ENCODE results near the gene KIF2A. TPM values are rescaled to one million over a fixed set of nuclear protein-coding genes. Genes with fewer than 3 reads are reported as not detected.

Gene KIF2A
- total RNA-seq, 1 donor from 2014 or later, result 23.4 TPM

DNA sequence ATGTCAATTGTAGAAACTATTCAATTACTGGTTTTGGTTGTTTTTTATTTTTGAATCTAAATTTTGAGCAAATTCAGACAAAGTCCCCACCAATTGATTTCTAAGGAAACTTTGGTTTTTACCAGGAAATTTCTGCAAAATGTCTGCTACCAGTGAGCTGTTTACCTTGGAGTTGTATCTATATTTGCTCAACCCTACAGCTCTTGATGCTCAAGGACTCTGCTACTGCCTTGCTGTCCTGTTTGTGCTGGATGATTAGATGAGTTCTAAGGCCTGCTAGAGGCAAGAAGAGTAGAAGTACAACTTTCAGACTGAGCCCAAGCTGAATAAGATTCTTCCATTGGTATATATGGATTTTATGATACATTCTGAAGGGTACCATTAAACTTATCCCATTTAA, 42.6 kb upstream of the KIF2A start:
- no peak overlapping the region for H3K27ac ChIP-seq
- ATAC-seq, result no peak
- no peak overlapping the region for H3K4me3 ChIP-seq
- H3K4me1 ChIP-seq, result no peaks in the 10 kb centered on the region
- H3K36me3 ChIP-seq, result no peaks in the 10 kb centered on the region
- no peak for DNase-seq
- no peaks in the 10 kb centered on the region for H3K9me3 ChIP-seq
- TF ChIP-seq, protein P1, sequence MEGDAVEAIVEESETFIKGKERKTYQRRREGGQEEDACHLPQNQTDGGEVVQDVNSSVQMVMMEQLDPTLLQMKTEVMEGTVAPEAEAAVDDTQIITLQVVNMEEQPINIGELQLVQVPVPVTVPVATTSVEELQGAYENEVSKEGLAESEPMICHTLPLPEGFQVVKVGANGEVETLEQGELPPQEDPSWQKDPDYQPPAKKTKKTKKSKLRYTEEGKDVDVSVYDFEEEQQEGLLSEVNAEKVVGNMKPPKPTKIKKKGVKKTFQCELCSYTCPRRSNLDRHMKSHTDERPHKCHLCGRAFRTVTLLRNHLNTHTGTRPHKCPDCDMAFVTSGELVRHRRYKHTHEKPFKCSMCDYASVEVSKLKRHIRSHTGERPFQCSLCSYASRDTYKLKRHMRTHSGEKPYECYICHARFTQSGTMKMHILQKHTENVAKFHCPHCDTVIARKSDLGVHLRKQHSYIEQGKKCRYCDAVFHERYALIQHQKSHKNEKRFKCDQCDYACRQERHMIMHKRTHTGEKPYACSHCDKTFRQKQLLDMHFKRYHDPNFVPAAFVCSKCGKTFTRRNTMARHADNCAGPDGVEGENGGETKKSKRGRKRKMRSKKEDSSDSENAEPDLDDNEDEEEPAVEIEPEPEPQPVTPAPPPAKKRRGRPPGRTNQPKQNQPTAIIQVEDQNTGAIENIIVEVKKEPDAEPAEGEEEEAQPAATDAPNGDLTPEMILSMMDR (IDR thresholded peaks at IDR 0.05), result no peak
- no peaks in the 10 kb centered on the region for H3K27me3 ChIP-seq
- intact Hi-C loops (cut with DNase I), result no loop called here

DNA sequence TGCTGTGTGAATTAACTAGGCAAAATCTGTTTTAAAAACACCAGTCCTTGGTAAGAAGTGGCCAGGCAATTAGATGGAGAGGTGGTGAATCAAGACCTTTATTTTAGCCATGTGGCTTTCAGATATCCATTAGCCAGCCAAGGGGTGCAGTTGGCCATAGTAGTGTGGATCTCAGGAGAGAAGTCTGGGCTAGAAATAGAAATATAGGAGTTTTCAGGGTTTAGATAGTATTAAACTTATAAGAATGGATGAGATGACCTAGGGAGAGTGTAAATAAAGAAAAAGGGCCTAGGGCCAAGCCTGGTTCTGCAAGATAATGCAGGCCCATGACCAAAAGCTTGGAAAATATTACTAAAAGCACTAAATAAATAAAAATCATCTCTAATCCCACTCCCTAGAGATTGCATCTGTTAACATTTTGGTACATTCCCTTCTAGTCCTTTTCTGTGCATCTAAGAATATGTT, 40.3 kb upstream of the KIF2A start:
- H3K4me3 ChIP-seq, result no peak overlapping the region
- ATAC-seq (no peak), DNase-seq (no peak)
- H3K36me3 ChIP-seq, result no peaks in the 10 kb centered on the region
- TF ChIP-seq, protein P1 (IDR thresholded peaks at IDR 0.05), result no peak
- no peaks in the 10 kb centered on the region for H3K27me3 ChIP-seq
- no peak overlapping the region for H3K27ac ChIP-seq
- no peaks in the 10 kb centered on the region for H3K4me1 ChIP-seq
- intact Hi-C loops (cut with DNase I), result no loop called here
- H3K9me3 ChIP-seq, result no peaks in the 10 kb centered on the region

DNA sequence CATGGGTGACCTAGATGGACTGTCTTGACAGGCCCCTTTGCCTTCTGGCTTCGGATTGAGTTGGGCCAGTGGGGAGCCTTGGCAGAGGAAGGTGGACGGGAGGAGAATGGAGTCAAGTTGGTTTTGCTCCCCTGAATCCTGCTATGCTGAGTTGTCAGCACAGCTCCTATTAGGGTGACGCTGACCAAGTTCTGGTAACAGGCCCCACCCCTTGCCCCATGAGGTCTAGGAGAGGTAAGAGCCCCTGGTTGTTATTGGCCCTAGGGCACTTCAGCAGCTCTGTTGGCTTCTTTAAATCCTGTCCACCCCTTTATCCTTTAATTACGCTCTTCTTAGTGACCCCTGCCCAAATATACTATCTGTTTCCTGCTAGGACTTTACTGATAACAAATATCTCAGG, 39.4 kb upstream of the KIF2A start:
- ATAC-seq, result no peak
- H3K4me1 ChIP-seq, result no peaks in the 10 kb centered on the region
- no peaks in the 10 kb centered on the region for H3K27me3 ChIP-seq
- no peak overlapping the region for H3K4me3 ChIP-seq
- no peaks in the 10 kb centered on the region for H3K36me3 ChIP-seq
- DNase-seq, result no peak
- intact Hi-C loops (cut with DNase I), result no loop called here
- no peak overlapping the region for H3K27ac ChIP-seq
- H3K9me3 ChIP-seq, result no peaks in the 10 kb centered on the region
- TF ChIP-seq, protein P1 (IDR thresholded peaks at IDR 0.05), result no peak

DNA sequence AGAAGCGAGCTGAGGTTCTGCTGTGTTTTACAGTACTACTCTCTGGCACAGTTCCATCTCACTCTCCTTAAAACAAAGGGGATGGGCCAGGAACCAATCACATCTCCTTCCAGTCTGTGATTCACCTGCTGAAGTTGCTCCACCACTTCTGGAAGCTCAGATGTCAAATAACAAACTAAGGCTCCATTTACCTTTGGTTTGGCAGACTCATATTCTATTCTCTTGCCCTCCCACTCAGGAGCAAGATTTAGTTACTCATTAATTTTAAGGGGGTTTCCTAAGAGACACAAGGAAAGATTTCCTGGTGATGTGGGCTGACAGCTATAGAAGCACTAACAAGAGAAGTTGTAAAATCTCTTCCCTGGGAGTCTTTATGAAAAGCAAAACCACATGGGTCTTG, 37.8 kb upstream of the KIF2A start:
- Histone ChIP-seq H3K27ac (no peak overlapping the region), H3K27me3 (no peaks in the 10 kb centered on the region), H3K4me1 (no peaks in the 10 kb centered on the region), H3K9me3 (no peaks in the 10 kb centered on the region), H3K36me3 (no peaks in the 10 kb centered on the region), H3K4me3 (no peak overlapping the region)
- ATAC-seq (peak; percentile 51), DNase-seq (no peak)
- intact Hi-C loops (cut with DNase I), result no loop called here
- TF ChIP-seq, protein P1 (IDR thresholded peaks at IDR 0.05), result no peak

DNA sequence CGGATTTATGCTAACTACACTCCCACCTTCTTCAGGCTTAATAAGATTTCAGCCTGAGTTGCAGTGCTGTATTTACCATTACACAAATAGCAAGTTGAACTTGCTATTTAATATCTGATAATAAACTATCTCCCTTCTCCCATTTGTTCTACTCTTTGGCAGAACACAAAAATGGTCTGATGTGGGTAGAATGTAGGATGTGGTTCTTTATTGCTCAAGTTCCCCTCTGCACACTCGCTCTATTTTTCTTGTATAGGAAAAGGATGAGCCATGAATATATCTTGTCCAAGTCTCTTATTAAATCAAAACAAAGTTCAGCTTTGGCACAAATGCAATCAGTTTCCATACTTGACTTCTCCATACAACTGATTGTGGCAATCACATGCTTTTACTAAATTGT, 37.2 kb upstream of the KIF2A start:
- Histone ChIP-seq H3K4me3 (no peak overlapping the region), H3K27ac (no peak overlapping the region), H3K36me3 (no peaks in the 10 kb centered on the region), H3K27me3 (no peaks in the 10 kb centered on the region), H3K9me3 (no peaks in the 10 kb centered on the region), H3K4me1 (no peaks in the 10 kb centered on the region)
- TF ChIP-seq, protein P1 (IDR thresholded peaks at IDR 0.05), result no peak
- ATAC-seq, result no peak
- intact Hi-C loops (cut with DNase I), result no loop called here
- no peak for DNase-seq

DNA sequence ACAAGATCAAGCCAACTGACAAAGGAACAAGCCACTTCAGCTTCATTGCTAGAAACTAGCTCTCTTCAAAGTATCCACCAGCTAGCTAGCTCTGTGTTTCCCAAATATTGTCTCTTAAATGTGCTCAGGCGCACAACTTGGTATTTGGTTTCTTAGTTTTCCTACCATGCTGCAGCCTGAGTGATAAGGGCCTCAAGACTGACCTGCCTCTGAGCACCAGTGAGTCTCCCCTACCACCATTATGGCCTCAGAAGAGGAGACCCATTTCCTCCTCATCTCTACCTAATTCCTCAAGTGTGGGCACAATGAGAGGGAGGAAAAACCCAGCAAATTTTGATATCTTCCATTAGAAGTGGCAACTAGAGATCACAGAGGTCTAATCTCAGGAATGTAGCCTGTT, 34.6 kb upstream of the KIF2A start:
- intact Hi-C loops (cut with DNase I), result no loop called here
- Histone ChIP-seq H3K27ac (no peak overlapping the region), H3K27me3 (no peaks in the 10 kb centered on the region), H3K4me1 (no peaks in the 10 kb centered on the region), H3K36me3 (no peaks in the 10 kb centered on the region), H3K9me3 (no peaks in the 10 kb centered on the region), H3K4me3 (no peak overlapping the region)
- TF ChIP-seq, protein P1 (IDR thresholded peaks at IDR 0.05), result no peak
- DNase-seq (no peak), ATAC-seq (no peak)

Data from upper lobe of right lung (tissue), 1 donor.